ENCODE data around the gene UBN1. TPM values are rescaled to one million over a fixed set of nuclear protein-coding genes. Genes with fewer than 3 reads are reported as not detected.
A peak's percentile ranks its signal among the peaks of the same experiment; 100 is the strongest.

The UBN1 gene
- polyA plus RNA-seq, 3 donors: 5.3 to 24.5 (median 7.3) TPM

DNA sequence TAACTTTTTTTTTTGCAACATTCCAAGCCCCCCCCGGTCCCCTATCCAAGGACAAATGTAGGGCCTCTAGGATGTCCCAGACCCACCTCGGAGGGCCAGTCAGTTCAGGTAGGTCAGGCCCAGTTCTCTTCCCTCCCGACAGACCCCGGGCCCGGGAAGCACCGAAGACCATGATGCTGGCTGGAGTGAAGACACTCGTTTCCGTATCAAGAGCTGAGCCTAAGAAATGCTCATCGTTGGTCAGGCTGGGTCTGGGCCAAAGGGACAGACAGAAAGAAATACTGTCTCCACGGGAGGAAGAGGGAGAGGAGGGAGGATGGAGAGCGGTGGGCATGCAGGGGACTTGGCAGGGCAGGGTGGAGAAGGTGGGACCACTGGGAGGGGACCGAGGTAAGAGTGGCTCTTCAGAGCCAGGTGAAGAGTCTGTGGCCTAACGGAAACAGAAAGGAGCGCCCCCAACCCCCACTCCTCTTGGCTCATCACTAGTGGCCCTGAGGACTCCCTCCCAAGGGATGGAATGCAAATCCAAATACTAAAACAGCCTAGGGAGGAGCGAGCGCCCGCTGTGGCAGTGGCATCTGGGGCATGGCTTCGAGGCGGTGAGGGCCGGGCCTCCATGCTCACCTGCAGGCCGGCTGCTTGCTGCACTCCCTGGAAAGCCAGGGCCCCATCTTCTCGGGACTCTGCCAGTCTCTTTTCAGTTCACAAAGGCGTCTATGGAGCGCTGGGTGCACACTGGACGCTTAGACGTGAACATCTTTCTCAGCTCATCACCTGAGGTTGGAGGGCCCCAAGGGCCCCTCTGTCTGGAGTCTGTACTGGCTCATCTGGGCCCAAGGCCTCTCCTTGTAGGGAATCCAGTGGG lies 43.2 kb upstream of the UBN1 start:
- H3K79me2 ChIP-seq (ENCODE audit: insufficient read depth, low read length): peaks cover 34% of the 10 kb centered on the region
- no peak overlapping the region for H3K9ac ChIP-seq (ENCODE audit: insufficient read depth, low read length, poor library complexity, severe bottlenecking)
- no peaks in the 10 kb centered on the region for H3K27me3 ChIP-seq (ENCODE audit: control insufficient read depth in 2 of 2, insufficient read depth in 2 of 2, low read length in 2 of 2)
- peak overlapping the region; percentile 77 to 86 for H3K27ac ChIP-seq (ENCODE audit: low read depth in 1 of 2, low read length in 2 of 2)
- H3K9me3 Mint-ChIP-seq: no peaks in the 10 kb centered on the region
- H3K4me1 Mint-ChIP-seq: peaks cover 42% of the 10 kb centered on the region
- peak overlapping the region; percentile 86 to 97 (median 96) for H3K27ac Mint-ChIP-seq
- H3K9me3 ChIP-seq (replicated peaks in 1 of 2; ENCODE audit: control insufficient read depth in 1 of 2, insufficient read depth in 1 of 2, low read length in 2 of 2): no peaks in the 10 kb centered on the region
- peaks cover 0 to 2% (median 0%) of the 10 kb centered on the region in 3 donors for H3K27me3 Mint-ChIP-seq (ENCODE audit: low read depth in 3 of 3)
- H3K4me3 Mint-ChIP-seq: peak overlapping the region; percentile 87 to 89
- H3K4me1 ChIP-seq (ENCODE audit: control insufficient read depth in 1 of 2, insufficient read depth in 2 of 2, low read length in 2 of 2): peaks cover 40 to 48% of the 10 kb centered on the region in 2 donors
- TF ChIP-seq CTCF (IDR thresholded peaks at IDR 0.05): no peak
- intact Hi-C loops (cut with micrococcal nuclease): loop anchor here (2.0 to 5.0 kb wide), 4 partner anchors 37 to 72 kb away; partner anchors contain the start of genes ANKS3 (in 2 of the 2), DNAAF8 (in 2 of the 2), GLYR1 (in 2 of the 2) and UBN1 (in 2 of the 2)
- H2AFZ ChIP-seq (ENCODE audit: insufficient read depth, low read depth, low read length, poor library complexity, severe bottlenecking): no peak overlapping the region
- H3K4me3 ChIP-seq (replicated peaks in 1 of 3; ENCODE audit: low read depth in 2 of 3, low read length in 3 of 3): peak overlapping the region in 1 of 3 experiments; percentile 92
- no peaks in the 10 kb centered on the region for H4K20me1 ChIP-seq (ENCODE audit: insufficient read depth, low read length)
- 75% methylated on average over 22 of the region's 26 CpGs for WGBS (ENCODE audit: insufficient coverage)
- peaks cover 44 to 53% of the 10 kb centered on the region in 2 donors for H3K36me3 ChIP-seq (replicated peaks in 1 of 2; ENCODE audit: control insufficient read depth in 1 of 2, insufficient read depth in 2 of 2, low read length in 2 of 2)
- no peak for DNase-seq
- peak overlapping the region; percentile 98 for H3K4me2 ChIP-seq (replicated peaks; ENCODE audit: extremely low read depth, low read length, poor library complexity, severe bottlenecking)
- H3K36me3 Mint-ChIP-seq: peaks cover 27 to 59% of the 10 kb centered on the region in 2 donors

DNA sequence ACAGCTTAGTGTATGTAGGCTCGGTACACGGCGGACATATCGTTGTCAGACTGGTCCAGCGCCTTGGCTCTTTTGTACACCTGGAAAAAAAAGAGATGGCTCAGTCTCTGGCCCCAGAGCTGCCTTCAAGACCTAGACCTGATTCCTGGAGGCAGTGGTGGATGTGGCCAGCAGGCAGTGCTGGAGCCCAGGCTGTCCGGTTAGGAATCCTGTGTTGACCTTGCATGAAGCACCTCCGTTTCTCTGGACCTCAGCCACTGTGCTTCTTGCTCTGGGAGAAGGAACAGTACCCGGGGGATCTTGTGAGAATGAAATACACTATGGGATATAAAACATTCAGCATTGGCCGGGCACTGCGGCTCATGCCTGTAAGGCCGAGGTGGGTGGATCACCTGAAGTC lies 42.0 kb upstream of the UBN1 start:
- no peak overlapping the region for H3K4me3 Mint-ChIP-seq
- Histone ChIP-seq H2AFZ (ENCODE audit: insufficient read depth, low read depth, low read length, poor library complexity, severe bottlenecking) (no peak overlapping the region), H3K9me3 (replicated peaks in 1 of 2; ENCODE audit: control insufficient read depth in 1 of 2, insufficient read depth in 1 of 2, low read length in 2 of 2) (no peaks in the 10 kb centered on the region), H4K20me1 (ENCODE audit: insufficient read depth, low read length) (no peaks in the 10 kb centered on the region), H3K4me2 (replicated peaks; ENCODE audit: extremely low read depth, low read length, poor library complexity, severe bottlenecking) (no peak overlapping the region), H3K4me1 (ENCODE audit: control insufficient read depth in 1 of 2, insufficient read depth in 2 of 2, low read length in 2 of 2) (peaks cover 35 to 41% of the 10 kb centered on the region in 2 donors), H3K27ac (ENCODE audit: low read depth in 1 of 2, low read length in 2 of 2) (peak overlapping the region in 1 of 2 donors; percentile 86), H3K36me3 (replicated peaks in 1 of 2; ENCODE audit: control insufficient read depth in 1 of 2, insufficient read depth in 2 of 2, low read length in 2 of 2) (peaks cover 44 to 56% of the 10 kb centered on the region in 2 donors), H3K27me3 (ENCODE audit: control insufficient read depth in 2 of 2, insufficient read depth in 2 of 2, low read length in 2 of 2) (no peaks in the 10 kb centered on the region), H3K79me2 (ENCODE audit: insufficient read depth, low read length) (peaks cover 23% of the 10 kb centered on the region), H3K4me3 (replicated peaks in 1 of 3; ENCODE audit: low read depth in 2 of 3, low read length in 3 of 3) (no peak overlapping the region), H3K9ac (ENCODE audit: insufficient read depth, low read length, poor library complexity, severe bottlenecking) (no peak overlapping the region)
- peaks cover 31 to 62% of the 10 kb centered on the region in 2 donors for H3K36me3 Mint-ChIP-seq
- 95% methylated on average over 8 of the region's 11 CpGs for WGBS (ENCODE audit: insufficient coverage)
- H3K27ac Mint-ChIP-seq: peak overlapping the region in 6 of 7 donors; percentile 1 to 97 (median 76)
- no peak for DNase-seq
- intact Hi-C loops (cut with micrococcal nuclease): no loop called here
- peaks cover 0 to under 1% (median 0%) of the 10 kb centered on the region in 7 donors for H3K9me3 Mint-ChIP-seq
- no peak for TF ChIP-seq CTCF (IDR thresholded peaks at IDR 0.05)
- peaks cover 37% of the 10 kb centered on the region for H3K4me1 Mint-ChIP-seq
- H3K27me3 Mint-ChIP-seq (ENCODE audit: low read depth in 3 of 3): peaks cover 0 to 2% (median 0%) of the 10 kb centered on the region in 3 donors
